SKM-1 treated with dmso at 0.1 percent for 144 hours (cell line): ENCODE results near the gene EFNA5.
"Not testable (repeated sequence)": the region's sequence is repeated elsewhere in the genome, so short reads cannot be mapped to it uniquely, and the experiment has no call there.

Experiments
- DNase-seq: peaks from one replicate; lab custom pipeline; 2025; ENCODE audit not compliant: unreplicated experiment; lab: John Stamatoyannopoulos, UW

The EFNA5 gene

DNA sequence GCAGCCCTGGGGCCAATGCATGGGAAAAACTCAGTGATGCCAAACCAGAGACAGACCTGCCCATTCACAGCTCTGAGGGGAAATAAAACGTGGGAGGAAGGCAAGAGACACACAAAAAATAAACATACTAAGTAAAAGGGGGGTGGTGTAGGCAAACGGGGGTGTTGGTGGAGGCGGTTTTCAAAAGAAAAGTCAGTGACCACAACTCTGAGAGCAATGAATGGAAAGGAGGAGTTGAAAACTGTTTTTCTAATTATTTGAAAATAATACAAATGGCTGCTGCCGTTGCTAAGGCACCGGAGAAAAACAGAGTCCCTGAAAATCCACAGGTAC lies 293.5 kb downstream of the EFNA5 start:
- no peak for DNase-seq

DNA sequence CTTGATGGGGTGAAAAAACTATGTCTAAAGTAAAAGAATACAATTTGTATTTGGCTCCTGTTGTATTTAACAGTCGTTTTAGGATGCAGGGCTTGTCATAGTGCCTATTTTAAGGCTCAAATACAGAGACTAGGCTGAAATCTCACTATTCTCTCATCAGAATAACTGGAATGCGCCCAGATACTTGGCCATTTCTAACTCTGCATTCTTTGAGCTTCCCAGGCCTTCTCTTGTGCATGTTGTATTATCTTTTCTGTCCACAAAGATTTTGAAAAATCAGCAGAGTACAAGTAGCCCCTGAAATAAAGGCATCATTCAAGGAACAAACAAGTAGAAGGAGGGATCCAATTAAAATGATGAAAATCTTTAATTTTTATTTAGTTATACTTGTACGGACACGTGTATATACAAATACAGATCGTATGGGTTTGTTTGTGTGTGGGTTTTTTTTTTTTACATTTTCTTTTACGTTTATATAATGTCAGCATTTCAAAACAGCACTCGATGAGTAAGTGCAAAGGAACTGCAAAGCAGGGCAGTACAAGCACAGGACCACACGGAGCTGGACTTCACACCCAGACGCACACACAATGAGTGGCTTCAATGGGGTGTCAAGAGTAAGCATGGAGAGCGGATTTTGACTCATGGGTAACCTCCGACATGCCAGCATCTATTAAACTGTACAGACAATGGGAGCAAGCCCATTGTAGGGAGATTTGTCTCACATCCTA lies 294.0 kb downstream of the EFNA5 start:
- no peak for DNase-seq

DNA sequence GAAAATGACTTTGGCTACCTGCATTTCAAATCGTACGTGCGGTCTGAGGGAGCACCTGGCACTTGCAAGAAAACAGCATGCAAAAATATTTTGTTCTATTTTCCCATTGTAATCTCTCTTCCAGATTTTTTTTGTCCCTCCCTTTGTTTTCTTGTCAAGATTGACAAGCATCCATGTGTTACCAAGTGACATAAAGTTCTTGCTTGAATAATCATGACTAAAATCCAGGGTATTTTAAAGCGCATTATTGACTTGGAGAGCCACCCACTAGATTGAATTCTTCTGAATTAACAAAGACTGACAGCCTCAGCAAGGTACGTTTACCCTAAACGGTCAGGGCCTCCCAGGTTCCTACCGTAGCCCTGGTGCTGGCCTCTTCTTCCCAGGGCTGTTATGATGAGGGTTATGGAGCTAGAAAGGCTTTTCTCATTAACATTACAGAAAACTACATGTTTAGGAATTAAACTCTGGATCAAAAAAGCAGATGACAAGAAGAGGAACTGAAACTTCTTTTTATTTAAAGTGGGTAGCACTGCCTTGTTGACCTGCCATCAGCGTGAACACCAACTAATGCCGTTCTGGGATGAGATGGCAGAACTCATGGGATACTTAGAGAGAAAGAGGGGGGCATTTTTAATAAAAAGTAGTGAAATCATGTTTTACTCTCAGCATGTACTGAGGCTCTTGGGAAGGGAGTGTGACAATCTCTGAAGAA lies 297.0 kb downstream of the EFNA5 start:
- no peak for DNase-seq

DNA sequence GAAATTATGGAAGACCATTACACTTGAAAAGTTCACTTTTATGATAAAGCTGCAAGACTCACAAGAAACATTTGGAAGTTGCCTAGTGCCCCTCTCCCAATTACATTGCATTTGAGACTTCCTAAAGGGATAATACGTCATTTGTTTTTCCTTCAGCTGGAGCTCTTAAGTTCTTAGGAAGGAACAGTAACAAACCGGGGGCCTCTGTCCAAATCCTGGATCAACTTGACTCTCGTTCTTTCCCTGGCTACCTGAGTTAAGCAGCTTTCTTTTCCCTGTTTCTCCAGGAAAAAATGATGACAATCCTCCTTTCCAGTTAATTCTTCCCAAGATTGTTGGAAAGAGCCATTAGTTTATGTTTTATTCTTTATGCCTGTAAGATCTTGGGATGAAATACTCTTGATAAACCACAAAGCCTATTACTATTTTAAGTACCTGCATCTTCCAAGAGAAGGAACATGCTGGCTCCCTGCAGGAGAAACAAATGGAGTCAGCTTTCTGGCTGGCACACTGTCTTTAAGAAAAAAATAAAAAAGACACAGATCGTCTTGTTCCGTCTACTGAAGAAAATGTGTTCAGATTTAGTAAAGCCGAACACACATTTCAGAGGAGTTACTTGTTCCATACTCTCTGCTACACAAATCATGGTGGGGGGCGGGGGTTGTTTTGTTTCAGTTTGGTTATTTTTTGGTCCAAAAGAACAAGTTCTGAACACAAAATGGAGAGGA lies 297.9 kb downstream of the EFNA5 start:
- no peak for DNase-seq

DNA sequence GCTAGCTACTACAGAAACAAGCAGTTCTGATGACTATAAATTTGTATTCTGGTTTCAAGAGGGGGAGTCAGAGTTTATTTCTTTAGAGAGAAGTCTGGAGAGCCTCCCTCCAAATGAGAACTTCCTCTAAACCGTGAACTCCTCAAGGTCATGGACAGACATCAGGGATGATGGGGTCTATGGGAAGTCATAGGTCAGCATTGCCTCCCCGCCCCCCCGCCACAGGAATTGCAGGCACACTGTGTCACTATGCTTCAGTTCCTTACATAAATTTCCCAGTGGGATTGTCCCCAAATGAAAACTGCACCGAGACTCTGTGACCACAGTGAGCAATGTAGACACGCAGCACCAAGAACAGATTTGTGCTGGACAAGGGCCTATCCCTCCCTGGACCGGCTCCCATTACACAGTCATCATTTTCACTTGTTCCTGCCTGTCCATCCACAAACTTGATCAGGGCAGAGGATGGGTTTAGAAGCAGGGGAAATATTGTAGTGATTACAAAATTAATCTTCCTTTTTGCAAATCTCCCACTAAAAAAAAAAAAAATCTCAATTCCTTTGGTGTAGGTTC lies 300.3 kb downstream of the EFNA5 start:
- DNase-seq, result no peak

DNA sequence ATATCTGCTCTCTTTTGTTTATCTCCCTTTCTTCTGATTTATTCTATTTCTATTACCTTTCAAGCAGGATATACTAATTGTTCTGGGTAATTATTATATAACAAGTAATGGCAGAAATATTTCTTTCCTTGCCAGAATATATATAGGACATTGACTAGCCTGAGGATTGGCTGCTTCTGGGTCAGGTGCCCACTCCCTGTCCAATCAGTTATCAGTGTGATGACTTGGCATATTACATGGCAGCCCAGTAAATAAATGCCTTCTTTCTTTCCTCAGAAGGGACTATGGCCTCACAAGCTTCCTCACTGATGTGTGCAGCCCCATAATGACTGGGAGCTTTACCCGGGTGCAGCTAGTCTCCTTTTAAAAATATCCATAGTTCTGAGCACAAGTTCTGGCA lies 301.1 kb downstream of the EFNA5 start:
- DNase-seq, result no peak

DNA sequence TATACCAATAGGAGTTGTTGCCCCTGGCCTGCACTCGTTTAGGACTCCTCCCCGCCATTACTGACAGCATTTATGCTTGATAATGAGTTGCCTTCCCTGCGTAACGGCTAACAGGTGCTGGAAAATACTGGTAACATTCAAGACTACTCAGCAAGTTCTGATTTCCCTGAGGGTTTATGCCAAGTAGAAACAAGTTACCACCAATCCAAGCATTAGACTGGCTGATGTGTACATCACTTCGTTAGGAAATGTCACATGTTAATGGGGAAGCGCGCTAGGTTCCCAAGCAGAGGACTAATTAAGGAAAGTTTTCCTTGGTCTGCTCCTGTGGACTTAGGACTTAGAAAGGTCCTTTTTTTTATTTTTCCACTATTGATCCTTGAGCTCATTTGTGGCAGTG lies 302.1 kb downstream of the EFNA5 start:
- DNase-seq, result no peak

DNA sequence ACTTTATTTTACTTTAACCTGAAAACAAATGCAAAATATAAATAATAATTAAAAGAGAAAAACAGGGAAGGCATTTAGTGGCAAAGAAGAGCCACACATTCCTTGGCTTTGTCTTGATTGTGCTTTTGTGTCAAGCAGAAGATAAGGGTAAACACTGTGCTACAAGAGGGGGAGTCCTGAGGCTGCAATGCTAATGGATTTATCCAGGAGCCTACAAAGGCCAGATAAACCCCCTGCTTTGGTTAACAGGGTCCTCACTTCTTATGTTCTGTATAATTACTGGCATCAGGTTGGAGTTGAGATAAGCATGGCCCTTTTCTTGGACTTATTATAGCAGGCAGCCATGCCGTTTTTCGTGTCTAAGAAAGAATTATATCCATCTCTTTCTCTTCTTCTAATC lies 302.8 kb downstream of the EFNA5 start:
- no peak for DNase-seq

DNA sequence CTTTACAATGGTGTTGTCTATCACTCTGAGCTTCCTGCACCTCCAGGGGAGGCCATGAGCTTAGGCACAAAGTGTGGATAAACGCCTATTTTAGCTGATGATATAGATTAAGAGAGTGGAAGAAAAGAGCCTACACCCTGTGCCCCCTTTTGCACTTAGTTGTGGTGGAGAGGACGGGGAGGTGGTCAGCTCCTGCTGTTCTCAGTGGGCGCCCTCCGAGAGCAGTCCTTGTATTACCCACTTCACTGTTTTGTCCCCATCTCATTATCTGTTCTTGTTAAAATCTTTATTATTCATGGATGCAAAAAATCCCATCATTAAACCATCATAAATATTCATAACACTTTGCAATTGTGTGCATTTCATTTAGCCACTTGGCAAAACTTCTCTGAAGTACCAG lies 303.3 kb downstream of the EFNA5 start:
- no peak for DNase-seq

DNA sequence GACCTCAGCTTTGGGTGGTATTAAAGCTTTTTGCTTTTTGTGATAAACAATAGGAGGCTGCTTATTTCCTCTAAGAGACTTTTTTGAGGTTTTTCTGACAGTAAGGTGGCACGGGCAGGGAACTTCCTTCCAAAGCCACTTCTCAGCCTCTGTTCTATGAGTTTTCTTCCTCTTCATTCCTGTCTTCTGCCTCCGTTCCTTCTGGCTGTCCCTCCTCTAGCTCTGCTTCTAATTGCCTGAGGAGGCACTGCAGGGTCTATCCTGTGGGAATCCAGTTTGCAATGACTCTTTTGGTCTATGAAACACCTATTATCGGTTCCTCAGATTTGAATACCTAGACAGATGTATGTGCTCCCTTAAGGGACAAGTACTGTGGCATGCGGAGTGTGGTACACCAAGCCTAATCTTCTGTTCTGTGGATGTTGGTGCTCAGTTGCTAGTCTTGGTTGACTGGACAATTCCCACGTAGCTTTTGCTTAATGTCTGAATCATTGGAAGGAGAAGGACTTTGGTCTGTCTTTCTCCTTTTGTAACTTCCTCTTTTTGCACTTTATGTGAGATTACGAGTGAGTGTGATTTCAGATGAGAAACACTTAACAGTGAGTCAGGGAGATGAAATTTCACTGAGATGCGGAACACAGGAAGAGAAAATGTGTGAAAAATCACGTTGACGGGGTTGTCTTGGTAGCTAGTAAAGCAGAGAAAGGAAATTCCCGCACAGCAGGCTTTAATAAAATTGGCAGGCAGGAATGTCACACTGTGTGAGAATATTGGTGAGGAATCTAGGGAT lies 305.2 kb downstream of the EFNA5 start:
- peak; percentile 90 for DNase-seq

DNA sequence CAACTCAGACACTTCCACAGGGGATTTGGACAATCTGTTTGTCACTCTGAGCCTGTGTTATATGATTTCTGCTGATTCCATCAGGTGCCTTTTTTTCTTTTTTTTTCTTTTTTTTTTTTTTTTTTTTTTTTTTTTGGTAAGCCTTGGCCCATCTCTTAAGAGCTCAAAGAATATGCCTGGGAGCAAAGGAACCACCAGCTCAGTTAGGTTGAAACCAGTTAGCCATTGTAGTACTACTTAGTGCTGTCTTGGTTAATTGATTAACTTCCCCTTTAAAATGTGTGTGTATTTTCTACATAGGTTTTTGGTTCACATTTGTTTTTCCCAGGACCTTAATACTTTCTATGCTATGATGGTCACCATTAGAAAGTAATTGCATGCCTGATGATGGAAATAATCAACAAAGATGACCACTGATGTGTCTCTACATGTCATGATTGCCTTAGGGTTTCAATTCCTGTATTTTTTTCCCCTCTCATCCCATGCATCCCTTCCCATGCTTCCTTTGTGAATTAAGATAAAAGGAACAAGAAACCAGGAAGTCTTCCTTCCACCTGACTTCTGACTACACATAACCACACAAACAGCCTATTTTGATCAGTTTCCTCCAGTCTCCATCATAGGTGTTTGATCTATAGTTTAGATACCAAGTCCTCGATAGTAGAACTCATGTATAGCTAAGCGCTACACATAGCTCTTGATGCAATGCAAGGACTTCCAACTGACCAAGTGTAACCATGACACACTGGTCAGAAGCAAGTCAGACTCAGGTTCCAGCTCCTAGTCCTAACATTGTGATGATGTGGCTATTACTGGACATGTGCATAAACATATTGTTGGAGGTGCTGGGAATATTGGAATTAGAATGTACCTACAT lies 306.1 kb downstream of the EFNA5 start:
- DNase-seq, result no peak

DNA sequence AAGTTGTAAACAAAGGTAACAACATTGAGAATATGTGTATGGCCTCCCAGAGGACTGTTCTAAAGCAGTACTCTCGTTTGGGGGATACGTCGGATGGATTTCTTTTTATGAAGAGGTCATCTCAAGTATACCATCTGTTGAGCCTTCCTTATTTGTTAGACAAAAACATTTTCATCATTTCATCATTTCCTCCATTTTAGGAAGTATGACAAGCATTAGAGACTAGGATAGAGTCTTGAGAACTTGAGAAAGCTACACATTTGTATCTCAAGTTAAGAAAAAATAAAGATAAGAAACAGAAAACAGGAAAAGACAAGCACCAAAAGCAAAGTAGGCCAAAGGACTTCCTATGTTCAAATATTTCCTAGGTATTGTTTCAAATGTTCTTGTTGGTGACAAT lies 307.0 kb downstream of the EFNA5 start:
- DNase-seq, result no peak

DNA sequence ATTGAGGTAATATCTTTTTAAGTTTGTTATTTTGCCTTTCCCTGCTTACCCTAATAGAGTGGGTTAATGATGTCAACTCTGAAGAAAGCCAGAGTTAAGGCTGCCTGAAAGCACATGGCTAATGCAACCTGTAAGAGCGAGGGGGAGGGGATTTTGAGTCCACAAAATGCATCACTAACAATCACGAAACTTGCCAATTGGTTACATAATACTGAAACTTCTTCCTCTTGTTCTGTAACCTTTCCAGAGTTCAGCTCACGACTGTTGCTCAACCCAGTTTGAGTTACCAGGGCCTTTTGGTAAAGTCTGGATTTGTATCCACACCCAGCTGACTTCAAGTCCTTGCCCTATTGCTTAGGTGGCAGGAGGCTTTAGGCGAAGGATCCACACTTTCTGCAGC lies 308.8 kb downstream of the EFNA5 start:
- DNase-seq, result peak; percentile 97

DNA sequence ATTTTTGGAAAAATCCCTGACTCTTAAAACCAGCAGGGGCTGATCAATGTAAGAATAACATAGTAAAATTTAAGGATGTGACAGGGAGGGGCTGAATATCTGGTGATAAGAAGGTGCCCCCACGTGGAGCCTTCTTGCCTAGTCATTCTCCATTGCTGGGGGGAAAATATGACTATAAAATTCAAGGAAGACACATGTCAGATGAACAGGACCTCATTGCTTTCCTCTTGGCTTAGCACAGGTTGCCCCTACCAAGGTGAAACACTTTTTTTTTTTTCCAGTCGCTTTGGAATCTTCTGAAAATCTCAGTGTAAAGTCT lies 310.9 kb downstream of the EFNA5 start:
- DNase-seq, result no peak

DNA sequence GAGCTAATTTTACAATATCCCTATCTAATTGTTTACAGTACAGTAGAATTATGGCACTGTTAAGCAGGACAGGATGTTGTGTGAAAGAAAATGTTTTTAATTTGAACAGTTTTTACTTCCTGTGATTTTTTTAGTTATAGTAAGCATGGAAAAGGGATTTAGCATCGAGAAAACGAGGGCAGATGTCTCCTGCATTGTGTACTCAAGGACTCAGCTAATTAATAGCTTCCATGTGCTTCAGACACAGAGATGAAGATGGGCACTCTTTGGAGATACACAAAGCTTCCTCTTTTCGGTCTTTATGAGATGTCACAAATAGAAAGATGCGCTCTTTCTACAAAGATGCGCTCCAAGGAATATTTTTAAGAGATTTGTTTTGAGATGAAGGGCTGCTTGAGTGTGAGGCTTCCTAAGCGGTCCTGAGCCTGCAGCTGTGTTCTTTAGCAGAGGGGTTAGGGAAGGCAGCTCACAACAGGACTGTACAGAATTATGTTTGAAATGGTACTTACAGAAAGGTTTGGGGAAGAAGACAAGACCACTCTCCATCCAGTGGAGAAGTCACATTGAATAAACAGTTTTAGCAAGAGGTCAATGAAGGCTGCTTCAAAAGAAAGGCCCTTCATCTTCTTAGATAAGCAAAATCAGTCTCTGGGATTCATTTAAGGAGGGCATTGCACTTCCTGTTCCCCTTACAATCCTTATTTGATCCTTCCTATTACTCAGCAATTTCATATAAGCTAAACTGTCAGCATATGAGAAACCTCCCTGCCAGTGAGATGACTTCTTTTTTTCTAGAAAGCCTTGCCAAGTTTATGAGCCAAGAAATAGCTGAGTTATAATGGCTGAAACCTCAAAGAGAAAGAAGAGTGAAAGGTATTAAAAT lies 311.5 kb downstream of the EFNA5 start:
- peak; percentile 24 for DNase-seq

DNA sequence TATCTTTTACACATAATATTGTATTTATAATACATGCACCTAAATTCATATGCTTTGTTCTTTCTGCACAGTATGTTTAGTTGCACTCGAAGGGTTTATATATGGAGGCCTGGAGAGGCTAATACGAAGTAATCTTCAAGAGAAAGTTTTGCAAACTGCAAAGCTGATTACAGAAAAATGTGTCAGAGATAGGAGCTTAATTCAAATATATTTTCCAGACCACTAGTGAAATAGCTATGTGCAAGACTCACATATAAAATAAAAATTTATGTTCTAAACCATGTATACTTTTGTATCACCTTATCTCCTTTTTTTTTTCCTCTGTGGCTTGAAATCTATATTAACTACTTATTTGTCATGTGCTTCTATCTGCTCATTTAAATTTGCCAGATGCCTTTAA lies 313.8 kb downstream of the EFNA5 start:
- DNase-seq, result no peak

DNA sequence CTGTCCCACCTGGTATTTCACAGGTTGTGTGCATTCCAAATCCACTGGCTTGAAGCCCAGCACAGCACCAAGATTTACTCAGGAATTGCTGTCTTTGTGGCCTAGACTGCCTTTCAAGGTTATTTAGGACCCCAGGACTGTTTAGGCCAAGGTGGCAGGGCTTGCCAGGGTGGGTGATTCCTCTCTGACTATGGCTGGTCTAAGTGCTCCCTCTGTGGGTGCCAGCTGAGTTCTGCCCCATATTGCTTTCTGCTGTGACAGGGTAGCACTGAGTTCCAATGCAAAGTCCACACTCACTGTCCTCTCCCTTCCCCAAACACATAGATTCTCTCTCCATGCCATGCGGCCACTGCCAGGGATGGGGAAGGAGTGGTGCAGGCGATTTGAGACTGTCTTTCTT lies 318.2 kb downstream of the EFNA5 start:
- no peak for DNase-seq

DNA sequence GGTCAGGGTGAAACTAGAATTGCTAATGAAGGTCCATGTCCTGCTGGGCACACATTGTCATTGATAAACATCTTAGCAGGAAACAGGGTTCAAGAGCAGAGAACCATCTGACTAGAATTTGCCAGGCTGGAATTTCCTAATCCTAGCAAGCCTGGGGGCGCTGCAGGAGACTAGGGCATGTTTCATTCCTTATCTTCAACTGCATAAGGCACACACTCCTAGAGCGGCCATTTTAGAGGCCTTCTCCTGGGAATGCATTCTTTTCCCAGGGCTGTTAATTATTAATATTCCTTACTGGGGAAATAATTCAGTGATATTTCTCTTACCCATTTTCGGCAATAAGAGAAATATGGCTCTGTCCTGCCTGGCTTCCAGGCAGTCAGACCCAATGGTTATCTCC lies 324.2 kb downstream of the EFNA5 start:
- DNase-seq, result not testable (repeated sequence)

DNA sequence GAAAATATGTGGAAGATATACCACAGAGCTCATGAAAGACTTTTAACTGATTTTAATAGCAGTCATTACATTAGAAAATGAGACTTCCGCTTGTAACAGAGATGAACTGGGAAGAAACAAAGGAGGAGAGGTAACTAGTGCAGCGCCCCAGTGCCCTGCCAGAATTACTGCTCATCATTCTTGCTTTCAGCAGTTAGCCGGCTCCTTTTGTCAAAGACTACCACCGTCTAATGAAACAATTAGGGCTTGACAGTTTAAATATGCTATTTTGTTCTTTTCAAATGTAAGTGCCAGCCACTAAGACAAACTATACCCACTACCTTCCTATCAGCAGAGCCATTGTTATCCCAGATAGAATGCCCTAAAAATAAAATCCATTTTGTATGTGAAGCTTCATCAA lies 328.4 kb downstream of the EFNA5 start:
- no peak for DNase-seq
